ENCODE measurements around the gene PLEKHB2.
"Not testable (repeated sequence)": the region's sequence is repeated elsewhere in the genome, so short reads cannot be mapped to it uniquely, and the experiment has no call there.

PLEKHB2 gene

DNA sequence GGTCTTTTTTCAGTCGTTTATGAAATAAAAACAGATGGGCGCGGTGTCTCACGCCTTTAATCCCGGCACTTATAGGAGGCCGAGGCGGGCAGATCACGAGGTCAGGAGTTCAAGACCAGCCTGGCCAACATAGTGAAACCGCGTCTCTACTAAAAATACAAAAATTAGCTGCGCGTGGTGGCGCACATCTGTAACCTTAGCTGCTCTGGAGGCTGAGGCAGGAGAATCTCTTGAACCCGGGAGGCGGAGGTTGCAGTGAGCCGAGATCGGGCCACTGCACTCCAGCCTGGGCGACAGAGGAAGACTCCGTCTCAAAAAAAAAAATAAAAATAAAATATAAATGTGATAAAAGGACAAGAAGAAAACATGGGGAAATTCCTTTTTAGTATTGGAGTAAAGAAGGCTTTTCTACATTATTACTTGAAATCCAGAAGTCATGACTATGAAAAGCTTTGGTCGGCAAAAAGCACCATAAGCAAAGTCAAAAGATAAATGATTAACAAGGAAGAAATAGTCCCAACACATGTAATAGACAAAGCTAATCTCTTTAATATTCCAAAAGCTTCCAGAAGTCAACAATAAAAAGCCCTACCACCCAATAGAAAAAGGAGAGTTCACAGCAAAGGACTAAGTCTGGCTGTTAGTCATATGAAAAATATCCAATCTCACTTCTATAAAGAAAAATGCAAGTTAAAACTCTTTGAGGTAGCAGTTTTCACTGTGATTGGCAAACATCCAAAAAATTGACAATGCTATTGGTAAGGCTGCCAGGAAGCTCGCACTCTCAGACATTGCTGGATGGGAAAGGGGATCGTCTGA, 10.5 kb upstream of the PLEKHB2 start:
- DNase-seq = no peak

DNA sequence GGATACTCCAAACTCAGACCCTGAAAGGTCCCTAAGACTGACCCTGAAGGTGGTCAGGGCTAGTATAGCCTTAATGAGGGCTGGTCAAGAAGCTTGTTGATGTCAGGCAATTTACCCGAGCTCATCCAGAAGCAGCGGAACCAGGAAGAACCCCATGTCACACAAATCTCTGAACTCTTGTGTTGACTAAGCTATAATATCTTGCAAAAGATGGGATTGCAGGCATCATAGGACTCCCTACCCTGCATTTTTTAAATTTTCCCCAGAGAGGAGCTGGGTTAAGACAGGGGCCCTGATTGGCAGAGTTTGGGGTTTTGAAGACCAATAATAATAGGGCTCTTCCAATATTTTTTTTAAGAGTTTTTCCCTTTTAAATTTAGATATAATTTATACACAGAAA, 2.0 kb upstream of the PLEKHB2 start:
- DNase-seq = no peak

GRCh38 chr2:131104487-131105155, 515 bp upstream of the PLEKHB2 start:
- DNase-seq = no peak

- no peak for DNase-seq
Measured at GRCh38 chr2:131105950-131106801, 1.0 kb downstream of the PLEKHB2 start.

DNA sequence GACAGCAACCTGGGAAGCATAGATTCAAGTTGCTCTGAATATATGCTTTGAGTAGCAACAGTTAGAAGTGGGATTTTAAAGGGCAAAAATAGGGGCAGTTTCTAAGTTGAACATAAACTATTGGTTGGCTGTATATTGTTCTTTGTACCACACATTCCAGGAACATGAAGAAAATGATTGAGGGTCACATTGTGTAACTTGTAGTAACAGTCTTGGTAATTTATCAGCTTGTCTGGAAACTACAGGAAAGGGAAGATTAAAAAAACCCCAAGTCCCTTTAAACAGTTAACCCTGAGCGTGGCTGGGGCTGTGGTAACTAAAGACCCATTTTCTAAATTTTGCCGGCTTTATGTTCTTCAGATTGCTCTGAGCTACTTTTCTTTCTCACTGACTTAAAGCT, 7.4 kb downstream of the PLEKHB2 start:
- DNase-seq = no peak

GRCh38 chr2:131113566-131114227, 8.6 kb downstream of the PLEKHB2 start:
- DNase-seq = no peak

DNA sequence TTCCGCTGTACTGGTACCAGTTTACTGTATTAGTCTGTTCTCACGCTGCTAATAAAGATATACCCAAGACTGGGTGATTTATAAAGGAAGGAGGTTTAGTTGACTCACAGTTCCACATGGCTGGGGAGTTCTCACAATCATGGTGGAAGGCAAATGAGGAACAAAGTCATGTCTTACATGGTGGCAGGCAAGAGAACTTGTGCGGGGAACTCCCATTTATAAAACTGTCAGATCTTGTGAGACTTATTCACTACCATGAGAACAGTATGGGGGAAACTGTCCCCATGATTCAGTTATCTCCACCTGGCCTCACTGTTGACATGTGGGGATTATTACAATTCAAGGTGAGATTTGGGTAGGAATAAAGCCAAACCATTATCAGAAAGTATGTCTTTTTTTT, 9.8 kb downstream of the PLEKHB2 start:
- not testable (repeated sequence) for DNase-seq

GRCh38 chr2:131115752-131116151, 10.6 kb downstream of the PLEKHB2 start:
- no peak for DNase-seq

DNA sequence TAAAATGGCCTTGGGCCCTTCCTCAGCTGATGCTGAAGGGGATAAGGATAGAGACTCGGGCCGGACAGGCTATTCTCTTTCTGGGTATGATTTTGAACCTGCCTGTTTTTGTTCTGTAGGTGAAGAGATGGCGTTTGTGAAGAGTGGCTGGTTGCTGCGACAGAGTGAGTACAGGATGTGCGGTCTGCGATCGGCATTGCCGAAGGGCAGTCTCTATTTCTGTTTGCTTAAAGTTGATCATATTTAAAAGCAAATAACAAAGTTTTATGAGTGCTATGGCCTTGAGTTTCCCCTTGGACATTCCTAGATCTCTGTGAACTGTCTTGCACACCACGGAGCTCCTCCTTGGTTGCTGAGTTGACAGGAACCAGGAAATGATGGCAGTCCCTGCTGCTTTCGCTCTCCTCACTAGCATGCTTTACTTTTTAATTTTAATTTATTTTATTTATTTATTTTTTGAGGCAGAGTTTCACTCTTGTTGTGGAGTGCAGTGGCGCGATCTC, 15.7 kb downstream of the PLEKHB2 start:
- DNase-seq = no peak

DNA sequence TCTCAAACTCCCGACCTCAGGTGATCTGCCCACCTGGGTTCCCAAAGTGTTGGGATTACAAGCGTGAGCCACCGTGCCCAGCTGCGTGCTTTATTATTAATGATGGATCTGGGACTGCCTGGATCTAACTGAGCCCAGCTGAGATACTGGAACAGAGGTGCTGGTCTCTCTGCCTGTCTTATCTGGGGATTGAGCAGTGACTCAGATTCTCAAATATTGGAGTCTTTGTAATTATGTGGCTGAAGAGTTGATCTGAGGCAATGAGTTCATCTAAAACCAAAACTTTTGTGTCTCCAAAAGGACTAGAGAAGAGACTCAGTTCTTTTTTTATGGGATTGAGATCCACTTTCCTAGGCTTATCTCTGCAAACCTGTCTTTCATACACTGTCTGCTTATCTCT, 16.3 kb downstream of the PLEKHB2 start:
- DNase-seq = no peak

DNA sequence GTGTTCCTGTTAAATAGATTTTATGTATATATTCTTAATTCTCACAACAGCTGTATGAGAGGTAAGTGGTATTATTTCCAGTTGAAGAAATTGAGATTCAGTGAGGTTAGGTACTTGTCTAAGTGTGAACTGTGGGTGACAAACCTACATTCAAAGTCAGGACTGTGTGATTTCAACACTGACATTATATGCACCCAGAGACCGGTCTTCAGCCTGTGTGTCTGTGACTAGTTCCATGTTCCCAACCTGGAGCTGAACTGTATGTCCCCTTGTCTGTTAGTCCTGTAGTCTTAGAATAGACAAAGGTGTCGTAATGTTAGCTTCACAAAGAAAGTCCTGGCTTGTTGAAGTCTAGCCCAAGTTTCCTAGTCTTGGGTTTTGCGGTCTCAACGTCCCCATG, 17.4 kb downstream of the PLEKHB2 start:
- no peak for DNase-seq

GRCh38 chr2:131123192-131123591, 18.1 kb downstream of the PLEKHB2 start:
- DNase-seq = no peak

DNA sequence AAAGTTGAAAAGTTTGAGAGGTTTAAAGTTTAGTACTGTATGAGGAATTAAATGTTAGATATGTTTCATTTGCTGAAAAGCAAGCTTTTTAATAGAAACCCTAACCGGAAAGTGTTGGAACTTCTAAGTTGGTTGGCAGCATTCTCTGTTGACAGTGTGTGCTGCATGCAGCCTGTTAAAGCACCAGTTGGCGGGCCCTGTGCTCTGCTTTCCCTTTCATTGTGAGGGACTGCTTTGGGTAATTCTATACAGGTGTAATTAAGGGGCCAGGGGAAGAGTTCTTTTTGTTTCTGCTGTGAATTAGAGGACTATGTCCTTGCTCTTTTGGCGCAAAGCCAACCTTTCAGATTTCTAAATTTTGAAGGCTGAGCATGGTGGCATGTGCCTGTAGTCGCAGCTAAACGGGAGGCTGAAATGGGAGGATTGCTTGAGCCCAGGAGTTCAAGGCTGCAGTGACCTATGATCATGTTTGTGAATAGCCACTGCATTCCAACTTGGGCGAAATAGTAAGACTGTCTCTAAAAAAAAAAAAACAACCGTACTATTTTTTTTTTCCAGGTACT, 20.1 kb downstream of the PLEKHB2 start:
- DNase-seq = no peak

GRCh38 chr2:131126436-131126835, 21.3 kb downstream of the PLEKHB2 start:
- no peak for DNase-seq

DNA sequence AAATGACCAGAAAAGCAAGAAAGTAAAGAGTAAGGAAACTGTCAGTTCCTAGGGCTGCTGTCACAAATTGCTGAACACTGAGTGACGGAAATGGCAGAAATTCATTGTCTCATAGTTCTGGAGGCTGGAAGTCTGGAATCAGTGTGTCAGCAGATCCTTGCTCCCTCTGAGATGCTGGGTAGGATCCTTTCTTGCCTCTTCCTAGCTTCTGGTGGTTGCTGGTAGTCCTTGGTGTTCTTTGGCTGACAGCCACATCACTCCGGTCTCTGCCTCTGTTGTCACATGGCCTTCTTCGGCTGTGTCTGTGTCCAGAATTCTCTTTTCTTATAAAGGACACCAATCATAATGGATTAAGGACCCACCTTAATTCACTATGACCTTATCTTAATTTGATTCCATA, 21.9 kb downstream of the PLEKHB2 start:
- no peak for DNase-seq

GRCh38 chr2:131127981-131128380, 22.8 kb downstream of the PLEKHB2 start:
- DNase-seq = no peak

GRCh38 chr2:131130298-131130596, 25.1 kb downstream of the PLEKHB2 start:
- DNase-seq = no peak

DNA sequence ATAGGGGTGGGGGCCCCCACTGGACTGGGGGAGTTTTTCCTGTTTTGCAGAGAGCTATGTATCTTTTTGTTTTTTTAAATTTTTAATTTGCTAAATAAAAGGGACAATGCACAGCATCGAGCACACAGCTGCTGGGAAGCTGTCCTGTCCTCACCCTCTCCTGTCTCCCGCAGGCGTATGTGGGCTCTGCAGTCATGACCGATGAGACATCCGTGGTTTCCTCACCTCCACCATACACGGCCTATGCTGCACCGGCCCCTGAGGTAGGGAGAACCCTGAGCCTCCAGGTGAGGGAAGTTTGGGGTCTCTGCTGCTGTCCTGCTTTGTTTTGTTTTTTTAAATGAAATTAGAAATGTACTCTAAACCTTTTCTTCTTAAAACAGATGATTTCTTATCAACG, 27.6 kb downstream of the PLEKHB2 start:
- no peak for DNase-seq

DNA sequence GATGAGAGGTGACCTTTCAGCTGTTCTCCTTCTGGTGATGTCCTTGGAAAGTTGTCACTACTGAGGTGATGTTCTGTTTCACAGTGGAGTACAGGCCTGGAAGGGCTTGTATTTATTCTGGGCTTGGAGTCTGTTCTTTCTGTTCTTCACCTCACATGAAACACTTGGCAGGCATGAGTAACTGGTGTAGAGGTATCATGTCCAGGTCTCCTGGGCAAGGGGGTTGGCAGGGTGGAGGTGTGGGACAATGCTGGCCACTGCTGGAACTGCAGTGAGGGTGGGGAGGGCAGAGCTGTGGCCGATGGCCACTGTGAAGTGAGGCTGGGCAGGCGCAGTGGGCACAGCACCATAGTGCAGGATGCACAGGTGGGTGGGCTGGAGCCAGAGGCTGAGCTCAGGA, 35.4 kb downstream of the PLEKHB2 start:
- DNase-seq = no peak

DNA sequence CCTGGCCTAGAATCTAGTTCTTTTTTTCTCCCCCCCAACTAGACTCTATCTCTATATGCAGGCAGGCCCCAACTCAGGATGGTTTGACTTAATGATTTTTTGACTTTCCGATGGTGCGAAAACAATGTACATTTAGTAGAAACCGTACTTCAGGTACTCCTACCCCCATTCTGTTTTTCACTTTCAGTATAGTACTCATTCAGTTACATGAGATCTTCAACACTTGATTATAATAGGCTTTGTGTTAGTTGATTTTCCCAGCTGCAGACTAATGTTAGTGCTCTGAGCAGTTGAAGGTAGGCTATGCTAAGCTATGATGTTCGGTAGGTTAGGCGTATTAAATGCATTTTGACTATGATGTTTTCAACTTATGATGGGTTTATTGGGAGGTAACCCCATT, 37.7 kb downstream of the PLEKHB2 start:
- DNase-seq = no peak

DNA sequence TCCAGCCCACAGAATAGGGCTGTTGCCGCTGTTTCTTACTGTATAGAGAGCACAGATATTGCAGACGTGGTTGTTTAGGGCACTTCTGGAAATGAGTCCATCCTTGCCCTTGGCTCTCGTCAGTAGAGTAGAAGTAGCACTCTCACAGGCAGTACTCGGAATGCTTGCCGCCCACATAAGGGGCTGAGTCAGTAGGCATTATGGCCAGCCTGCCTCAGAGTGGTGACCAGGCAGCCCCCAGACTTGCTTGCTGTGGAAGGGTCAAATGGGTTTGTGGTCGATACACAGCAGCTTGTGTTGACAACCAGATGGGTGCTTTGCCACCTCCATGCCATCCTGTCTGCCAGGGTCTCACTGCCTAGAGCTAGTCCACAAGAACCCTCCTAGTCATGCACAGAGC, 38.7 kb downstream of the PLEKHB2 start:
- no peak for DNase-seq

DNA sequence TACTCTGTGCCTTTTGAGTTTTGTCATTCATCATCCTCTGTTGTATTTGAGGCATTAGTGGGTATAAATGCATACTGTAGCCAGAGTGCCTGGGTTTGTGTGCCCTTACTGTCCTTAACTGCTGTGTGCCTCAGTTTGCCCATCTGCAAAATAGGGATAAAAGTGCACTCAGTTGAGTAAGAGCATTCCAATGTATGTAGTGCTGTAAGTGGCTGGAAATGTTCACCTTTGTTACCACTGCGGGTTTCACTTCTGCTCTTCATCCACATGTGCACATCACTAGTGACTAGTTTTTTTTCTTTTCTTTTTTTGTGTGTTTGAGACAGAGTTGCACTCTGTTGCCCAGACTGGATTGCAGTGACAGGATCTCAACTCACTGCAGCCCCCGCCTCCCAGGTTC, 39.9 kb downstream of the PLEKHB2 start:
- no peak for DNase-seq

DNA sequence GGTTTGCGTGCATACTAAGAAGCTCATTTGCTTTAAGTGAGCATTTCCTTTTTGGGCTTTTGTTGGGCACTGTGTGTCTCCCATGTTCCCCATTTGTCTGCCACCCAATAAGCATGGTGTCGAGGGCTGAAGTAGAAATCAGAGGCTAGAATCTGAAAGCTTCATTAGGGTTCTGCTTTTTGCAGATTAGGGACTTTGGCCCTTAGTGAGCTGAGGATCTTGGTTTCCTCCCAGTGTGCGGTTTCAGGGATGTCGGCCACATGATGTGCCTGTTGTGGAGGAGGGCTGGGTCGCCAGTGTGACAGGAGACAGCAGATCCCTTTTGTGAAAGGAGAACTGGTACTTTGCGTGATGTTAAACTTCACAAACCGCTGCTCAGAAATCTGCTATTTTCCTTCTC, 41.1 kb downstream of the PLEKHB2 start:
- no peak for DNase-seq

Measured in 8988T (cell line).